HEK293 (cell line): Measurements from ENCODE around the gene TPM2.

Source experiments
- CTCF ChIA-PET: fragments of 350-600 bp; formaldehyde crosslinking; extraction: SDS; loops from one replicate; lab custom pipeline; 2021; ENCODE audit warnings: antibody characterized with exemption; lab: Yijun Ruan, JAX
- POLR2A ChIA-PET: fragments of 300-600 bp; formaldehyde crosslinking; extraction: SDS; loops from one replicate; lab custom pipeline; 2020; ENCODE audit warnings: antibody characterized with exemption, inconsistent platforms; lab: Yijun Ruan, JAX
- H3K27ac ChIP-seq: fragments of 200-500 bp; sonication (Bioruptor generic); 2 replicates; pipeline ENCODE4 v1.5.1; 2014; ENCODE audit warnings: low read depth, low read length, control low read depth, inconsistent platforms; ENCODE audit errors: extremely low read depth
- H3K36me3 ChIP-seq, 2 experiments: fragments of 200-500 bp in 1 of 2; sonication (Bioruptor generic) in 1 of 2; 1 replicate in 1 of 2; 2 replicates in 1 of 2; pipeline ENCODE4 v1.5.1; 2014 to 2017; ENCODE audit warnings: inconsistent platforms in 2 of 2, low read length in 2 of 2; ENCODE audit not compliant: control insufficient read depth in 2 of 2, insufficient read depth in 1 of 2
- H3K4me1 ChIP-seq: fragments of 200-500 bp; sonication (Bioruptor generic); 2 replicates; pipeline ENCODE4 v1.5.1; 2014; ENCODE audit warnings: mild to moderate bottlenecking, low read length, inconsistent platforms; ENCODE audit not compliant: control insufficient read depth, insufficient read depth
- H3K4me3 ChIP-seq: 2 replicates; pipeline ENCODE4 v1.5.1; 2011; ENCODE audit warnings: low read depth, mild to moderate bottlenecking, control low read depth, low read length, moderate library complexity
- H3K9me3 ChIP-seq: fragments of 200-500 bp; sonication (Bioruptor generic); 2 replicates; pipeline ENCODE4 v1.5.1; 2014; ENCODE audit warnings: low read depth, low read length, inconsistent platforms; ENCODE audit not compliant: control insufficient read depth, insufficient read depth
- GLIS2 ChIP-seq: fragments of 450-650 bp; formaldehyde crosslinking; IDR thresholded peaks from 2 replicates; pipeline ENCODE4 v1.5.1; 2016; ENCODE audit warnings: missing biosample characterization, missing genetic modification characterization
- HOXC10 ChIP-seq: sonication (generic); formaldehyde crosslinking; IDR thresholded peaks from 2 replicates; pipeline ENCODE4 v1.8.1; 2023; ENCODE audit warnings: mild to moderate bottlenecking, missing genetic modification reagents
- KLF16 ChIP-seq: fragments of 450-650 bp; formaldehyde crosslinking; IDR thresholded peaks from 2 replicates; pipeline ENCODE4 v1.5.1; 2017; ENCODE audit warnings: missing biosample characterization, missing genetic modification characterization
- ZBTB11 ChIP-seq: fragments of 450-650 bp; formaldehyde crosslinking; conservative IDR thresholded peaks from 2 replicates; pipeline ENCODE4 v1.5.1; 2016; ENCODE audit warnings: low read depth, missing biosample characterization, missing genetic modification characterization
- ZNF19 ChIP-seq: fragments of 450-650 bp; formaldehyde crosslinking; IDR thresholded peaks from 2 replicates; pipeline ENCODE4; 2016; ENCODE audit warnings: missing biosample characterization, missing genetic modification characterization, low read depth
- ZNF335 ChIP-seq: fragments of 450-650 bp; formaldehyde crosslinking; conservative IDR thresholded peaks from 2 replicates; pipeline ENCODE4 v1.5.1; 2016; ENCODE audit warnings: missing biosample characterization, missing genetic modification characterization
- ZNF639 ChIP-seq: fragments of 450-650 bp; formaldehyde crosslinking; IDR thresholded peaks from 2 replicates; pipeline ENCODE4 v1.5.1; 2016; ENCODE audit warnings: missing biosample characterization, missing genetic modification characterization
- TF ChIP-seq, protein P1 (sequence below): fragments of 450-650 bp; formaldehyde crosslinking; IDR thresholded peaks from 2 replicates; pipeline ENCODE4 v1.5.1; 2016; ENCODE audit warnings: missing biosample characterization, missing genetic modification characterization

TPM2 gene

GRCh38 chr9:35691757-35692301 lies 2.1 kb upstream of the TPM2 start:
- H3K36me3 ChIP-seq = peaks cover 0 to 12% of the 10 kb centered on the region in 2 experiments; a peak in 1 of 3 replicates
- H3K4me1 ChIP-seq = peaks cover 3% of the 10 kb centered on the region; the same call in 1 of the 2 replicates
- no peaks in the 10 kb centered on the region for H3K9me3 ChIP-seq
- no peak for TF ChIP-seq ZNF19 (tag by site-specific recombination)
- TF ChIP-seq ZBTB11 (tag by site-specific recombination) = no peak
- TF ChIP-seq, protein P1, sequence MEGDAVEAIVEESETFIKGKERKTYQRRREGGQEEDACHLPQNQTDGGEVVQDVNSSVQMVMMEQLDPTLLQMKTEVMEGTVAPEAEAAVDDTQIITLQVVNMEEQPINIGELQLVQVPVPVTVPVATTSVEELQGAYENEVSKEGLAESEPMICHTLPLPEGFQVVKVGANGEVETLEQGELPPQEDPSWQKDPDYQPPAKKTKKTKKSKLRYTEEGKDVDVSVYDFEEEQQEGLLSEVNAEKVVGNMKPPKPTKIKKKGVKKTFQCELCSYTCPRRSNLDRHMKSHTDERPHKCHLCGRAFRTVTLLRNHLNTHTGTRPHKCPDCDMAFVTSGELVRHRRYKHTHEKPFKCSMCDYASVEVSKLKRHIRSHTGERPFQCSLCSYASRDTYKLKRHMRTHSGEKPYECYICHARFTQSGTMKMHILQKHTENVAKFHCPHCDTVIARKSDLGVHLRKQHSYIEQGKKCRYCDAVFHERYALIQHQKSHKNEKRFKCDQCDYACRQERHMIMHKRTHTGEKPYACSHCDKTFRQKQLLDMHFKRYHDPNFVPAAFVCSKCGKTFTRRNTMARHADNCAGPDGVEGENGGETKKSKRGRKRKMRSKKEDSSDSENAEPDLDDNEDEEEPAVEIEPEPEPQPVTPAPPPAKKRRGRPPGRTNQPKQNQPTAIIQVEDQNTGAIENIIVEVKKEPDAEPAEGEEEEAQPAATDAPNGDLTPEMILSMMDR (tag by site-specific recombination) = no peak
- peak; percentile 70 for TF ChIP-seq ZNF335 (tag by site-specific recombination)
- no peak for TF ChIP-seq KLF16 (tag by site-specific recombination)
- no peak for TF ChIP-seq GLIS2 (tag by site-specific recombination)
- H3K4me3 ChIP-seq = no peak overlapping the region
- ChIA-PET POLR2A (interaction anchor here (0.6 to 2.9 kb wide), 8 partner anchors 21 to 1954 kb away, joined by 3 to 23 read pairs (median 9); partner anchors contain the start of genes CCDC107, CREB3, RMRP and TLN1), CTCF (interaction anchor here (0.6 to 9.0 kb wide), 8 partner anchors 8 to 215 kb away, joined by 3 to 157 read pairs (median 3); partner anchors contain the start of genes ARHGEF39, CCDC107, CREB3 and RMRP)
- no peak overlapping the region for H3K27ac ChIP-seq

DNA sequence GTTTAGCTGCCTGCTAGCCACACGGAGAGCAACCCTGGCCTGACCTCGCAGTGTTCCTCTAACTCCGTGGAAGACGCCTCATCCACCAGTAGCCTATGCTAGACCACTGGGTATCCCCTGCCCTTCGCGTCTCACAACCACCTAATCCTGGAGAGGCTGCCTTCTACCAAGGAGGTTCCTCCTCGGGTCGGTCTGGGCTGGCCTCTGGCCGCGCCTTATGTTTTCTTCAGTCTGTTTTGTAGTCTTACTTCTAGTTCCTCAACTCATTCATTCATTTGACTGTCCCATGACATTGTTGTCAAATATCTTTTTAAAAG lies 1.6 kb upstream of the TPM2 start:
- H3K27ac ChIP-seq = no peak overlapping the region; the same call in 1 of the 2 replicates
- H3K9me3 ChIP-seq = no peaks in the 10 kb centered on the region
- CTCF ChIA-PET = interaction anchor here (0.6 to 9.0 kb wide), 9 partner anchors 8 to 216 kb away, joined by 3 to 157 read pairs (median 3); partner anchors contain the start of genes ARHGEF39, CCDC107, CREB3 and RMRP
- peaks cover 3% of the 10 kb centered on the region; the same call in 1 of the 2 replicates for H3K4me1 ChIP-seq
- peak overlapping the region; percentile 58 for H3K4me3 ChIP-seq
- POLR2A ChIA-PET = interaction anchor here (0.6 to 2.9 kb wide), 12 partner anchors 11 to 1954 kb away, joined by 3 to 23 read pairs (median 6); partner anchors contain the start of genes ARHGEF39, CCDC107, CREB3 and RMRP
- TF ChIP-seq ZBTB11 (tag by site-specific recombination) (no peak), HOXC10 (CRISPR knock-in tag) (no peak), ZNF639 (tag by site-specific recombination) (no peak), ZNF335 (tag by site-specific recombination) (0 out of 2 replicates have a peak, but pooled peaks have one; percentile 77)
- H3K36me3 ChIP-seq = peaks cover 0 to 7% of the 10 kb centered on the region in 2 experiments; a peak in 1 of 3 replicates
